AG04450 (cell line): ENCODE results near the gene SKAP1. TPM values are rescaled to one million over a fixed set of nuclear protein-coding genes. Genes with fewer than 3 reads are reported as not detected.

Experiments
- CTCF ChIA-PET: fragments of 300-600, 350-600 bp; formaldehyde crosslinking; extraction: SDS; loops from one replicate; lab custom pipeline; 2022; ENCODE audit warnings: antibody characterized with exemption, inconsistent platforms; lab: Charles Lee
- POLR2A ChIA-PET: fragments of 350-600 bp; formaldehyde crosslinking; extraction: SDS; loops from one replicate; lab custom pipeline; 2021; ENCODE audit warnings: antibody characterized with exemption, inconsistent platforms; lab: Yijun Ruan, JAX
- DNase-seq: peaks from one replicate; pipeline ENCODE4 v3.0.0-alpha.2; 2011; ENCODE audit warnings: low read depth, low spot score
- H3K27ac ChIP-seq: one replicate; pipeline ENCODE4 v1.5.1; 2012; ENCODE audit warnings: low read depth, low read length, control low read depth
- H3K27me3 ChIP-seq: one replicate; pipeline ENCODE4 v1.6.0; 2012; ENCODE audit warnings: low read length; ENCODE audit not compliant: control insufficient read depth, insufficient read depth
- H3K4me3 ChIP-seq: 2 replicates; pipeline ENCODE4 v1.5.1; 2011; ENCODE audit warnings: mild to moderate bottlenecking, low read depth, low read length, control low read depth
- H3K9me3 ChIP-seq: 2 replicates; pipeline ENCODE4 v1.5.1; 2012; ENCODE audit warnings: low read length; ENCODE audit not compliant: control insufficient read depth, insufficient read depth
- CTCF ChIP-seq: IDR thresholded peaks from 2 replicates; pipeline ENCODE4 v1.5.1; 2011; ENCODE audit warnings: low read depth, low read length, control low read depth, inconsistent platforms
- polyA plus RNA-seq: library from polyadenylated mRNA; depleted of rRNA; stranded (reverse); fragments of >200 nt; gene quantifications from 2 replicates; pipeline ENCODE4 v1.2.3, GENCODE V29; 2011

Gene SKAP1
- polyA plus RNA-seq, 1 experiment, result not detected

- Histone ChIP-seq H3K27ac (no peak overlapping the region), H3K27me3 (peaks cover 39% of the 10 kb centered on the region), H3K4me3 (no peak overlapping the region), H3K9me3 (no peaks in the 10 kb centered on the region)
- CTCF ChIA-PET, result interaction anchor here (0.6 kb wide), 1 partner anchor 120 kb away, joined by 3 read pairs; no protein-coding TSS in a partner anchor
- DNase-seq, result no peak
- TF ChIP-seq CTCF, result no peak
- POLR2A ChIA-PET, result no interaction called here
Measured at GRCh38 chr17:48231995-48232959, 197.7 kb downstream of the SKAP1 start.

DNA sequence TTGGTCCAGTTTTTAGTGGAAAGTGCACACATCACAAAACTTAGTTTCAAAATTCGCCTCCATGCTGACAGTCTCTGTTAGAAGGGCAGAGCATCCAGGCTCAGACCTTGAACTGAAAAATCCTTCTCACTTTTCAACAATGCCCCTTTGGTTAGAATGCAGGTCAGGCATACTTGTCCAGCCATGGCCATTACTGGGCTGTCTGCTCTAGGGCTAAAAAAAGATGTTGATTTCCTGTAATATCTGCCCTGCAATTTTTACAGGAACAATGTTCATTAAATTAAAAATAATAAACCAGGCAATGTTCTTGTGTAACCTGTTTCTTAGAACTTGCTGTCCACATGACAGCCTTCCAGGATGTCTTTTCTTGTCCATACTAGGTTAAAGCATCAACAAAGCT lies 200.1 kb downstream of the SKAP1 start:
- CTCF ChIA-PET, result no interaction called here
- no peak overlapping the region for H3K4me3 ChIP-seq
- TF ChIP-seq CTCF, result no peak
- POLR2A ChIA-PET, result no interaction called here
- H3K27me3 ChIP-seq, result peaks cover 52% of the 10 kb centered on the region
- no peak overlapping the region for H3K27ac ChIP-seq
- DNase-seq, result no peak
- no peaks in the 10 kb centered on the region for H3K9me3 ChIP-seq

DNA sequence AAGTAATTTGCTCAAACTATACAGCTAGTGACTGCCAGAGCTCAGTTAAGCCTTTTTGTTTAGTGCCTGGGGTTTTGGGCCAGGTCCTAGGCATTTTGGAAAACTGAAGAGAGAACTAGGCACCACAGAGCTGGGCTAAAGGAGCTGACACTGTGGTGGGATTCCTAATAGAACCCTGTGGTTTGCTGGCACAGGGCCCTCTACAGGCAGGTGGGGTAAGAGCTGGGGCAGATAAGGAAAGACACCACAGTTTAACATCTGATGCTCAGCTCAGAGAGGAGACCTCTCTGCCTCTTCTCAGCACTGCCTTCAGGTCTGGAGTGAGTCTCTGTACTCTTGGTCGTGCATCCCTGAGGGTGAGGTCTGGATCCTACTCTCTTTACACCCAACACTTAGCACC lies 201.3 kb downstream of the SKAP1 start:
- CTCF ChIA-PET, result interaction anchor here (0.7 kb wide), 1 partner anchor 56 kb away, joined by 3 read pairs; no protein-coding TSS in a partner anchor

DNA sequence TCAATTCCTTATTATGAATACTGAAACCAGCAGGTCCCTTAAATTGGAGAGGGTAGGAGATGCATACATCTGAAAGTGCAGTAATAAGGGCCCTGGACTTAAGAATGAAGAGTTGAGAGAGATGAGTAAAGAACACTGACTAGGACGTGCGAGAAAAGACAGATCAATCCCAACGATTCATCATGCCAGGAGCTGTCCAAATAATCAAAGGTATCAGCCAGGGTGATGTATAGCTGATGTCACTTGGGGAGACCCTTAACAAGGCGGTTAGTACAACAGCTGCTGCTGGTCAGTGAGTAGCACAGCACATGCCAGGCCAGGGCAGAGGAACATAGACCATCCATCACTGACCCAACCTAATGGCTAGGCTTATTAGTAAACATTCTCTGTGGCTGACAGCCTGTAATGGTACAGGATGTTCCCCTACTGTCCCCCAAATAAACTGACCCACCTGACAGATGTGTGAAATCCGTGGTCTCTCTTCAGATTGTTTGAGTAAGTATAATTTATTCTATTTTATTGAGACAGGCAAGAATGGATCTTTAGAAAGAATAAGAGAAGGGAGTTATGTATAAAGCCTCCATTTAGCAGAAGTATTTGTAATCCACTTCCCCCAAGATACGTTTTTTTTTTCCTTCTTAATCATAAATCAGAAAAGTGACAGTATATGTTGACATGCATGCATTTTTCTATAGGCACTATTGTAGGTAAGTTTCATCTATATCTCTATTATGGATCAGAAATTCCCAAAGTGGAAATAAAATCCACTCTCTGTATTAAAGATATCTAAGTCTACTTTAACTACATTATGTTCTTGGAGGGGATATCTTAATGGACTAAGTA lies 204.1 kb downstream of the SKAP1 start:
- ChIA-PET POLR2A (no interaction called here), CTCF (no interaction called here)
- Histone ChIP-seq H3K9me3 (no peaks in the 10 kb centered on the region), H3K4me3 (no peak overlapping the region), H3K27ac (no peak overlapping the region), H3K27me3 (peaks cover 55% of the 10 kb centered on the region)
- no peak for TF ChIP-seq CTCF
- no peak for DNase-seq

More for the DNA sequence above, 201.3 kb downstream of the SKAP1 start:
- Histone ChIP-seq H3K27me3 (peaks cover 58% of the 10 kb centered on the region), H3K4me3 (no peak overlapping the region), H3K27ac (no peak overlapping the region), H3K9me3 (no peaks in the 10 kb centered on the region)
- no peak for TF ChIP-seq CTCF
- POLR2A ChIA-PET, result no interaction called here
- no peak for DNase-seq

- TF ChIP-seq CTCF, result no peak
- no peak overlapping the region for H3K4me3 ChIP-seq
- H3K9me3 ChIP-seq, result no peaks in the 10 kb centered on the region
- POLR2A ChIA-PET, result no interaction called here
- H3K27me3 ChIP-seq, result peaks cover 55% of the 10 kb centered on the region
- CTCF ChIA-PET, result no interaction called here
- H3K27ac ChIP-seq, result no peak overlapping the region
- no peak for DNase-seq
Measured at GRCh38 chr17:48223945-48224344, 206.1 kb downstream of the SKAP1 start.
